GM13976 (cell line): ENCODE measurements around the gene BABAM2.
"Not testable (repeated sequence)": the region's sequence is repeated elsewhere in the genome, so short reads cannot be mapped to it uniquely, and the experiment has no call there.

Experiments used
- DNase-seq: peaks from one replicate; pipeline ENCODE4 v3.0.0; 2012; ENCODE audit warnings: low spot score
- in situ Hi-C: fragments of 300-500 bp; cut with MboI; formaldehyde crosslinking; loops from one replicate; pipeline ENCODE4 v1.12.0; 2022; ENCODE audit warnings: low sequenced_read_pairs, mixed read lengths, inconsistent platforms; ENCODE audit not compliant: unreplicated experiment
- TF ChIP-seq, protein P1 (sequence below): IDR thresholded peaks from 2 replicates; pipeline ENCODE4 v1.5.1; 2012; ENCODE audit warnings: borderline replicate concordance, mild to moderate bottlenecking; ENCODE audit not compliant: insufficient read depth; ENCODE audit errors: extremely low read depth, missing control alignments, control extremely low read depth

The BABAM2 gene

DNA sequence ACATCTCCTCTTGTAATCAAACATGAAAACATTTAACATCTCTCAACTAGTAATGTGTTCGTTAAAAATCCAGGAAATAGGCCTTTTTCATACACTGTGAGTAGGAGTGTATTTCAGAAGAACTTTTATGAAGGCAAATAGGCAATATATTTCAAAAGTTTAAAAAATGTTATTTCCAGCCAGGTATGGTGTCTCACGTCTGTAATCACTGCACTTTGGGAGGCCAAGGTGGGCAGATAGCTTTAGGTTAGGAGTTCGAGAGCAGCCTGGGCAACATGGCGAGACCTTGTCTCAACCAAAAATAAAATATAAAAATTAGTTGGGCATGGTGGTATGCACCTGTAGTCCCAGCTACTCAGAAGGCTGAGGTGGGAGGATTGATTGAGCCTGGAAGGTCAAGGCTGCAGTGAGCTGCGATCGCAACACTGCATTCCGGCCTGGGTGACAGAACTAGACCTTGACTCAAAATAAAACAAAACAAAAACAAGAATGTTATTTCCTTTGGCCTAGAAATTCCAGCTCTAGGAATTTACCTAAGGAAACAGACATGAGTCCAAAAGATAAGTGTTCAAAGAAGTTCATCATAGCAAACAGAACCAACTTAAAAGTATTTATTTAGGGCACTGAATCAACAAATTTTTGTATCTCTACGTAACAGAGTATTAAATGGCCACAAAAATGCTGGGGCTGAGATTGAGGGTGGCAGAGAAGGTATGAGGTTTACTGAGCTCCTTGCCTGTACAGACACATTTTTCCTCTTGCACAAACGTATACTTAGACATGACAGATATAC lies 15.2 kb upstream of the BABAM2 start:
- in situ Hi-C loops = no loop called here
- TF ChIP-seq, protein P1, sequence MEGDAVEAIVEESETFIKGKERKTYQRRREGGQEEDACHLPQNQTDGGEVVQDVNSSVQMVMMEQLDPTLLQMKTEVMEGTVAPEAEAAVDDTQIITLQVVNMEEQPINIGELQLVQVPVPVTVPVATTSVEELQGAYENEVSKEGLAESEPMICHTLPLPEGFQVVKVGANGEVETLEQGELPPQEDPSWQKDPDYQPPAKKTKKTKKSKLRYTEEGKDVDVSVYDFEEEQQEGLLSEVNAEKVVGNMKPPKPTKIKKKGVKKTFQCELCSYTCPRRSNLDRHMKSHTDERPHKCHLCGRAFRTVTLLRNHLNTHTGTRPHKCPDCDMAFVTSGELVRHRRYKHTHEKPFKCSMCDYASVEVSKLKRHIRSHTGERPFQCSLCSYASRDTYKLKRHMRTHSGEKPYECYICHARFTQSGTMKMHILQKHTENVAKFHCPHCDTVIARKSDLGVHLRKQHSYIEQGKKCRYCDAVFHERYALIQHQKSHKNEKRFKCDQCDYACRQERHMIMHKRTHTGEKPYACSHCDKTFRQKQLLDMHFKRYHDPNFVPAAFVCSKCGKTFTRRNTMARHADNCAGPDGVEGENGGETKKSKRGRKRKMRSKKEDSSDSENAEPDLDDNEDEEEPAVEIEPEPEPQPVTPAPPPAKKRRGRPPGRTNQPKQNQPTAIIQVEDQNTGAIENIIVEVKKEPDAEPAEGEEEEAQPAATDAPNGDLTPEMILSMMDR = no peak
- DNase-seq = no peak

DNA sequence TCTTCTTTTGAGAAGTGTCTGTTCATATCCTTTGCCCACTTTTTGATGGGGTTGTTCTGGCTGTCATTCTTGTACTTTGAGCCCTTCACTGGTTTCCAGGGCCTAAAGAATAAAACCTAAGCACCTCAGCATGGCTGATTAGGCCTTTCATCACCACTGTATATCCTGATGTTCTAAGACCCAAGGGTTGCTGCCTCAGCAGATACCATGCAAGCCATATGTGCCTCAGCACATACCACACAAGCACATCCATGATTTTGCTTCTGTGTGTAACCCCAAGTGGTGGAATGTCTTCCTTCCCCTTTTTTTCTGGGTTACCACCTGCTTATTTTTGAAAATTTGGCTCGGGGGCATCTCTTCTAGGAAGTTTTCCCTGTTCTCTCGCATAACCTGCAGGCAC lies 11.7 kb upstream of the BABAM2 start:
- in situ Hi-C loops = no loop called here

DNA sequence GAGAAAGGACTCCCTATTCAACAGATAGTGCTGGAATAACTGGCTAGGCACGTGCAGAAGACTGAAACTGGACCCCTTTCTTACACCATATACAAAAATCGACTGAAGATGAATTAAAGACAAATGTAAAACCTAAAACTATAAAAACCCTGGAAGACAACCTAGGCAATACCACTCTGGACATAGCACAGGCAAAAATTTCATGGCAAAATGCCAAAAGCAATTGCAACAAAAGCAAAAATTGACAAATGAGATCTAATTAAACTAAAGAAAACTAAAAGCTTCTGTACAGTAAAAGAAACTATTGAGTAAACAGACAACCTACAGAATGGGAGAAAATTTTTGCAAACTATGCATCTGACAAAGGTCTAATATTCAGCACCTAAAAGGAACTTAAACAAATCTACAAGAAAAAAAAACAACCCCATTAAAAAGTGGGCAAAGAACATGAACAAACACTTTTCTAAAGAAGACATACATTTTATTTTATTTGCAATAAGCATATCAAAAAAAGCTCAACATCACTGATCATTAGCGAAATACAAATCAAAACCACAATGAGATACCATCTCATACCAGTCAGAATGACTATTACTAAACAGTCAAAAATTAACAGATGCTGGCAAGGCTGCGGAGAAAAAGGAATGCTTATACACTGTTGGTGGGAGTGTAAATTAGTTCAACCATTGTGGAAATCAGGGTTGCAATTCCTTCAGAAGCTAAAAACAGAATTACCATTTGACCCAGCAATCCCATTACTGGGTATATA lies 8.5 kb upstream of the BABAM2 start:
- DNase-seq, in situ Hi-C loops: not testable (repeated sequence)

More for the DNA sequence above, 11.7 kb upstream of the BABAM2 start:
- DNase-seq = no peak
- TF ChIP-seq, protein P1 = no peak

GRCh38 chr2:27882584-27882922 lies 8.0 kb upstream of the BABAM2 start:
- DNase-seq, in situ Hi-C loops: not testable (repeated sequence)

DNA sequence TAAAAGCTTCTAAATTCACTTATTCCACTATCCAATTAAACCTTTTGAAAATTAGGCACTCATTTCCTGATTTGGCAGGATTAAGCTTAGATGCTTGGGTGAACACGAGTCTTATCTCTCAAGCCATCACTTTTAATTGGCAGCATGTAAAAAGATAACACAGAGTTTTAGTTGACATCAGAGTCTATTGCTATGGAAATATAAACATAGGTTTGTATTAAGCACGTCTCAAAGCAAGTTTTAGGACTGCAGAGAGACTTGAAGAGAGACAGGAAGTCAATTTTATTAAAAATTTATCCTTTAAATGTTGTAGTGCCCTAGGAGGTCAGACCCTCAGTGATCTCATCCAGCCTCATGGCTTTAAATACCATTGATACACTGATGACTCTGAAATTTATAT lies 5.9 kb upstream of the BABAM2 start:
- DNase-seq = no peak
- in situ Hi-C loops = no loop called here
- TF ChIP-seq, protein P1 = no peak

GRCh38 chr2:27885234-27885633 lies 5.3 kb upstream of the BABAM2 start:
- in situ Hi-C loops = no loop called here
- DNase-seq = no peak

GRCh38 chr2:27885661-27886060 lies 4.9 kb upstream of the BABAM2 start:
- TF ChIP-seq, protein P1 = no peak
- in situ Hi-C loops = no loop called here
- no peak for DNase-seq

More at GRCh38 chr2:27885234-27885633, 5.3 kb upstream of the BABAM2 start:
- TF ChIP-seq, protein P1 = no peak

GRCh38 chr2:27886322-27886721 lies 4.2 kb upstream of the BABAM2 start:
- no peak for DNase-seq
- in situ Hi-C loops = no loop called here
- TF ChIP-seq, protein P1 = no peak
